Measurements from ENCODE around the gene MSMP. TPM values are rescaled to one million over a fixed set of nuclear protein-coding genes. Genes with fewer than 3 reads are reported as not detected.

Gene MSMP
- total and polyA plus RNA-seq, 2 donors, result 0.25 TPM; not detected in 1

DNA sequence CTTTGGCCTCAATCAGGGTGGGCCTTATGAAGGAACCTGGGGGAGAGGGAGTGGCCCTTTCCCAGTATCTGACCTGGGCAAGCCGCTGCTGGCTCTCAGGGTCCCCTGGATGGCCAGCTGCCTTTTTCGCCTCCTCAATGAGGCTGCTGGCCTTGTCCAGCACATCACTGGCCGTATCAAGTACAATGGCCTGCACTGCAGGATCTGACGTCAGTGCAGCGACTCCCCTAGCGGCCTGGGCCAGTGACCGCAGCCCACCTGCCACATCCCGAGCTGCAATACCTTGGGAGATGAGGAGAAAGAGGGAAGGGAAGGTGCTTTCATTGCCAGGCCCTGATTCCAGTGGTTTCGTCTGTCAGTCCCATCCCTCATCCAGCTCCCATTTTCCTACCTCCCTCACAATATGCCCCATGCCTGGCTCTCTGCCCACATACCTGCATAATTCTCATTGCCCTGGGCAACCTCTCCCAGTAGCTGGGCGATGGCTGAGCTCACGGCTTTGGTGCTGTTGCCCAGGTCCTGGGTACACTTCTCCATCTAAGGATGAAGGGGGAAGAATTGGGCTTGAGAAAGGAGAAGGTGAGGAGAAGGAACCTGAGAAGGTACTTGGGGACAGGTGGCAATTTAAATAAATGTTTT, 41.2 kb downstream of the MSMP start:
- Histone ChIP-seq H3K36me3 (ENCODE audit: control insufficient read depth in 2 of 2, insufficient read depth in 2 of 2, low read length in 1 of 2) (peaks cover 86 to 94% of the 10 kb centered on the region in 2 donors), H3K9me3 (ENCODE audit: control insufficient read depth in 2 of 2, insufficient read depth in 1 of 2, low read length in 1 of 2) (no peaks in the 10 kb centered on the region), H3K4me1 (ENCODE audit: control insufficient read depth in 2 of 2, insufficient read depth in 2 of 2, low read length in 2 of 2) (no peaks in the 10 kb centered on the region), H3K27me3 (ENCODE audit: control insufficient read depth in 2 of 2, insufficient read depth in 1 of 2, low read length in 1 of 2) (no peaks in the 10 kb centered on the region), H3K27ac (ENCODE audit: low read depth in 1 of 2, low read length in 1 of 2) (no peak overlapping the region), H3K4me3 (ENCODE audit: low read length in 2 of 2) (no peak overlapping the region)
- WGBS, result 99% methylated on average over 11 of the region's 11 CpGs
- DNase-seq (ENCODE audit: low read depth in 6 of 9, low spot score in 9 of 9), result no peak

GRCh38 chr9:35711501-35712428, 42.3 kb downstream of the MSMP start:
- DNase-seq (ENCODE audit: low read depth in 6 of 9, low spot score in 9 of 9), result no peak
- H3K9me3 ChIP-seq (ENCODE audit: control insufficient read depth in 2 of 2, insufficient read depth in 1 of 2, low read length in 1 of 2), result no peaks in the 10 kb centered on the region
- H3K4me1 ChIP-seq (ENCODE audit: control insufficient read depth in 2 of 2, insufficient read depth in 2 of 2, low read length in 2 of 2), result no peaks in the 10 kb centered on the region
- no peak overlapping the region for H3K4me3 ChIP-seq (ENCODE audit: low read length in 2 of 2)
- 97% methylated on average over 21 of the region's 21 CpGs for WGBS
- no peaks in the 10 kb centered on the region for H3K27me3 ChIP-seq (ENCODE audit: control insufficient read depth in 2 of 2, insufficient read depth in 1 of 2, low read length in 1 of 2)
- no peak overlapping the region for H3K27ac ChIP-seq (ENCODE audit: low read depth in 1 of 2, low read length in 1 of 2)
- peaks cover 86 to 94% of the 10 kb centered on the region in 2 donors for H3K36me3 ChIP-seq (ENCODE audit: control insufficient read depth in 2 of 2, insufficient read depth in 2 of 2, low read length in 1 of 2)

DNA sequence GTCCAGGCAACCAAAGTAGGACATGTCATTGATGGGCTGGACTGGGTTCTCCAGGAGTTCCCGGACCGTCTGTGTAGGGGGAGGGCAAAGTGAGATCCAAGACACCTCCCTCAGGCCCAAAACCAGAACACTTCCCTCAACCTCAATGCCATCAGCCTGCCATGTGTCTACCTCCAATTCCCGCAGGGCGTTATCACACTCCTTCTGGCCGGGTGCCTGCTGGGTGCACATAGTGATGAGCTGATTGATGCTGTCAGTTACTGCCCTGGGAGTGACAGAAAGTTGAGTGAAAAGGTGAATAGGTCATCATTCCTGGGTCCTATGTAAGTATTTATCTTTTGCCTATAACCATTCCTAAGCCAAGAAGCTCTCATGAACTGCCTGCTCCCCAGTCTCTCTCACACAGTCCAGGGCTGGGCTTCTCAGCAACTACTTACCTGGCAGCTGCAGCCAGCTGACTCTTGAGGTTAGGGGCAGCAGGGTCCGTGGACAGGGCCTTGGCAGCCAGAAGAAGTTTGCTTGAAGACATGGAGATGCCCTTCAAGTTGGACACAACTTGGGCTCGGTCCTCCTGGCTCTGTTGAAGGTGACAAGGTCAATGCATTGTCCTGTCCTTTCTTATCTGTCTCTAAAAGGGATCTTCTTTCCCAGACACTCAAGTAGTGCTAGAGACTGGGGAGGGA, 43.1 kb downstream of the MSMP start:
- Histone ChIP-seq H3K9me3 (ENCODE audit: control insufficient read depth in 2 of 2, insufficient read depth in 1 of 2, low read length in 1 of 2) (no peaks in the 10 kb centered on the region), H3K27ac (ENCODE audit: low read depth in 1 of 2, low read length in 1 of 2) (no peak overlapping the region), H3K27me3 (ENCODE audit: control insufficient read depth in 2 of 2, insufficient read depth in 1 of 2, low read length in 1 of 2) (no peaks in the 10 kb centered on the region), H3K4me1 (ENCODE audit: control insufficient read depth in 2 of 2, insufficient read depth in 2 of 2, low read length in 2 of 2) (no peaks in the 10 kb centered on the region), H3K4me3 (ENCODE audit: low read length in 2 of 2) (no peak overlapping the region), H3K36me3 (ENCODE audit: control insufficient read depth in 2 of 2, insufficient read depth in 2 of 2, low read length in 1 of 2) (peaks cover 86 to 94% of the 10 kb centered on the region in 2 donors)
- 96% methylated on average over 7 of the region's 7 CpGs for WGBS
- DNase-seq (ENCODE audit: low read depth in 6 of 9, low spot score in 9 of 9), result no peak

DNA sequence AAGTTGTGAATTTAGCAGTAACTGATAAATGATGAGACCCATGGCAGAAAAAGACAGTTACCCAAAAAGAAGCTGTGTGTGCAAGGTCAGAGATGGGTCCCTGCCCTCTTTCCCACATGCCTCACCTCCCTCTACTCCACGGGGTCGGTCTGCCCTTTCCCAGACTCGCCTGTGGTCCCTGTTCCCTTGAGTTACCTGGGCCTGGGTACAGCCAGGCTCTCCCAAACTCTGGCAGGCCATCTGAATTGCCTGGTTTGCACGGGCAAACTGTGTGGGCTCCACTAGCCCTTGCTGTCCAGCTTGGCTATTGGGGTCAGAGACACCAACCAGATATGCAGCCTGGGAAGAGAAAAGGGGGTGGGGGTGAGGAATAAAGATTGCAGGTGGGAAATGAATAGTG, 45.9 kb downstream of the MSMP start:
- Histone ChIP-seq H3K9me3 (ENCODE audit: control insufficient read depth in 2 of 2, insufficient read depth in 1 of 2, low read length in 1 of 2) (no peaks in the 10 kb centered on the region), H3K27ac (ENCODE audit: low read depth in 1 of 2, low read length in 1 of 2) (no peak overlapping the region), H3K4me3 (ENCODE audit: low read length in 2 of 2) (no peak overlapping the region), H3K4me1 (ENCODE audit: control insufficient read depth in 2 of 2, insufficient read depth in 2 of 2, low read length in 2 of 2) (no peaks in the 10 kb centered on the region), H3K36me3 (ENCODE audit: control insufficient read depth in 2 of 2, insufficient read depth in 2 of 2, low read length in 1 of 2) (peaks cover 91 to 95% of the 10 kb centered on the region in 2 donors), H3K27me3 (ENCODE audit: control insufficient read depth in 2 of 2, insufficient read depth in 1 of 2, low read length in 1 of 2) (no peaks in the 10 kb centered on the region)
- no peak for DNase-seq (ENCODE audit: low read depth in 6 of 9, low spot score in 9 of 9)
- WGBS, result 98% methylated on average over 4 of the region's 4 CpGs

- Histone ChIP-seq H3K4me3 (ENCODE audit: low read length in 2 of 2) (no peak overlapping the region), H3K27me3 (ENCODE audit: control insufficient read depth in 2 of 2, insufficient read depth in 1 of 2, low read length in 1 of 2) (no peaks in the 10 kb centered on the region), H3K9me3 (ENCODE audit: control insufficient read depth in 2 of 2, insufficient read depth in 1 of 2, low read length in 1 of 2) (no peaks in the 10 kb centered on the region), H3K27ac (ENCODE audit: low read depth in 1 of 2, low read length in 1 of 2) (no peak overlapping the region), H3K4me1 (ENCODE audit: control insufficient read depth in 2 of 2, insufficient read depth in 2 of 2, low read length in 2 of 2) (no peaks in the 10 kb centered on the region), H3K36me3 (ENCODE audit: control insufficient read depth in 2 of 2, insufficient read depth in 2 of 2, low read length in 1 of 2) (peaks cover 88 to 95% of the 10 kb centered on the region in 2 donors)
- 97% methylated on average over 10 of the region's 10 CpGs for WGBS
- no peak for DNase-seq (ENCODE audit: low read depth in 6 of 9, low spot score in 9 of 9)
These were observed 47.1 kb downstream of the MSMP start for GRCh38 chr9:35706951-35707350.

- Histone ChIP-seq H3K9me3 (ENCODE audit: control insufficient read depth in 2 of 2, insufficient read depth in 1 of 2, low read length in 1 of 2) (no peaks in the 10 kb centered on the region), H3K27me3 (ENCODE audit: control insufficient read depth in 2 of 2, insufficient read depth in 1 of 2, low read length in 1 of 2) (no peaks in the 10 kb centered on the region), H3K36me3 (ENCODE audit: control insufficient read depth in 2 of 2, insufficient read depth in 2 of 2, low read length in 1 of 2) (peaks cover 88 to 95% of the 10 kb centered on the region in 2 donors), H3K4me3 (ENCODE audit: low read length in 2 of 2) (no peak overlapping the region), H3K4me1 (ENCODE audit: control insufficient read depth in 2 of 2, insufficient read depth in 2 of 2, low read length in 2 of 2) (no peaks in the 10 kb centered on the region), H3K27ac (ENCODE audit: low read depth in 1 of 2, low read length in 1 of 2) (no peak overlapping the region)
- WGBS, result 99% methylated on average over 7 of the region's 7 CpGs
- DNase-seq (ENCODE audit: low read depth in 6 of 9, low spot score in 9 of 9), result no peak
These were observed 48.1 kb downstream of the MSMP start for GRCh38 chr9:35705836-35706430.

GRCh38 chr9:35705372-35705771, 48.7 kb downstream of the MSMP start:
- no peaks in the 10 kb centered on the region for H3K4me1 ChIP-seq (ENCODE audit: control insufficient read depth in 2 of 2, insufficient read depth in 2 of 2, low read length in 2 of 2)
- no peak overlapping the region for H3K27ac ChIP-seq (ENCODE audit: low read depth in 1 of 2, low read length in 1 of 2)
- WGBS, result 97% methylated on average over 8 of the region's 8 CpGs
- no peaks in the 10 kb centered on the region for H3K27me3 ChIP-seq (ENCODE audit: control insufficient read depth in 2 of 2, insufficient read depth in 1 of 2, low read length in 1 of 2)
- H3K9me3 ChIP-seq (ENCODE audit: control insufficient read depth in 2 of 2, insufficient read depth in 1 of 2, low read length in 1 of 2), result no peaks in the 10 kb centered on the region
- peaks cover 85 to 95% of the 10 kb centered on the region in 2 donors for H3K36me3 ChIP-seq (ENCODE audit: control insufficient read depth in 2 of 2, insufficient read depth in 2 of 2, low read length in 1 of 2)
- no peak overlapping the region for H3K4me3 ChIP-seq (ENCODE audit: low read length in 2 of 2)
- no peak for DNase-seq (ENCODE audit: low read depth in 6 of 9, low spot score in 9 of 9)

DNA sequence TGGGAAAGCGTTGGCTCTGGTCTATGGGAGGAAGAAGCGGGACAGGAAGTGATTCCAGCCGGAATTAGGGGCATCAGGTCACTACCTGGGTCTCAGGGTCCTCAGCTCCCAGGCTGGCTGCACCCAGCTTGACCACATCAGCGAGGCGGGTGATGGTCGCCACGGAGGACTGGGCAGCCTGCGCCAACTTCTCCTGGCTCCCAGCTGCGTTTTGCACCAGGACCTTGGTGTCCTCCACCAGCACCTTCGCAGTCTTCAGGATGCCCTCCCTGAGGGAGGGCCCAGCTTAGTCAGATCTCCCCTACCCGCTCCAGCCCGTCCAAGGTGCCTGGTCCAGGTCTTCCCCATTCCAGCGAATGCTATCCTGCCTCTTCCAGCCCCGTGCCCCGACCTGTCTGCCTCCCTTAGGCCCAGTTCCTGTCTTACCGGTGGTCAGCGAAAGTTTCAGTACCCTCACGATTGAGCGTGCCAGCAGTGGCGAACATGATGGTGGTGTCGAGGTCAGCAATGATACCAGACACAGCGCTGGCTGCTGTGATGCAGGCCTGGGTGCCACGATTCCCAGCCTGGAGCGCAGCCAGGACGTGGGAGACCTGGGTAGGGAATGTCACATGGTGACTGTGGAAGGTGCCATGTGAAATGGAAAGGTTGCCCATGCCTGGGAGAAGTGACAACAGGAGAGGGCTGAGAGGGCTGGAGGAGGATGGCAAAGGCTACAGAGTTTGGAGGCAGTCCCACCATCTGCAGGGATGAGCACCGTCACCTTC, 50.0 kb downstream of the MSMP start:
- no peak overlapping the region for H3K27ac ChIP-seq (ENCODE audit: low read depth in 1 of 2, low read length in 1 of 2)
- H3K4me3 ChIP-seq (ENCODE audit: low read length in 2 of 2), result no peak overlapping the region
- no peaks in the 10 kb centered on the region for H3K27me3 ChIP-seq (ENCODE audit: control insufficient read depth in 2 of 2, insufficient read depth in 1 of 2, low read length in 1 of 2)
- peaks cover 93 to 99% of the 10 kb centered on the region in 2 donors for H3K36me3 ChIP-seq (ENCODE audit: control insufficient read depth in 2 of 2, insufficient read depth in 2 of 2, low read length in 1 of 2)
- DNase-seq (ENCODE audit: low read depth in 6 of 9, low spot score in 9 of 9), result no peak
- whole genome bisulfite sequencing, result 98% methylated on average over 26 of the region's 26 CpGs
- no peaks in the 10 kb centered on the region for H3K4me1 ChIP-seq (ENCODE audit: control insufficient read depth in 2 of 2, insufficient read depth in 2 of 2, low read length in 2 of 2)
- H3K9me3 ChIP-seq (ENCODE audit: control insufficient read depth in 2 of 2, insufficient read depth in 1 of 2, low read length in 1 of 2), result no peaks in the 10 kb centered on the region

All from thymus (tissue), 11 donors.